Gastrocnemius medialis (tissue), 4 donors: ENCODE measurements around the gene TAT.

ENCODE experiments used
- POLR2A ChIP-seq, 2 donors: fragments of 450-650 bp; IDR thresholded peaks; one replicate each; pipeline ENCODE4 v1.6.1; 2017; ENCODE audit warnings: antibody characterized with exemption in 2 of 2, mild to moderate bottlenecking in 2 of 2, moderate library complexity in 2 of 2
- TF ChIP-seq, protein P1 (sequence below), 5 experiments: fragments of 450-650 bp in 3 of 5; fragments of 200-600 bp in 2 of 5; sonication (generic) in 2 of 5; IDR thresholded peaks in 4 of 5; conservative IDR thresholded peaks in 1 of 5; 1 replicate in 4 of 5; 2 replicates in 1 of 5; pipeline ENCODE4 v1.5.1; 2016 to 2019; ENCODE audit warnings: antibody characterized with exemption in 5 of 5, mild to moderate bottlenecking in 3 of 5, moderate library complexity in 3 of 5

DNA sequence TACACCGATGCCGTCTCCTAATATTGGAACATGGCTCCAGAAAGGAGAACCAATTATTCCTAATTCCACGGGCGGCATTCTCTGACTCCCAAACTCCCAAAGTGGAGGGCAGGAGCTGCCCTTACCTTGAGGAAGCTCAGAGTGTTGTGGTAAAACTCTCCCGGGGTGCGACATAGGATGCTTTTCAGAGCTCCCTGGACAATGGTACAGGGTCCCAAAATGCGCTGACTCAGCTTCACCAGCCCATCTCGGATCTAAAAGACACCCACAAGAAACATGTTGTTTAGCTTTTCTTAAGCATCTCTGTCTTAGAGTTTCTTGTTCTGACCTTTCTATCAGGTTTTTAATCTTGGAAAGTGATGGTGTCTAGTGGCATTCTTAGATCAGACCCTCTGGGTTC is 6.7 kb downstream of the TAT start:
- TF ChIP-seq, protein P1, sequence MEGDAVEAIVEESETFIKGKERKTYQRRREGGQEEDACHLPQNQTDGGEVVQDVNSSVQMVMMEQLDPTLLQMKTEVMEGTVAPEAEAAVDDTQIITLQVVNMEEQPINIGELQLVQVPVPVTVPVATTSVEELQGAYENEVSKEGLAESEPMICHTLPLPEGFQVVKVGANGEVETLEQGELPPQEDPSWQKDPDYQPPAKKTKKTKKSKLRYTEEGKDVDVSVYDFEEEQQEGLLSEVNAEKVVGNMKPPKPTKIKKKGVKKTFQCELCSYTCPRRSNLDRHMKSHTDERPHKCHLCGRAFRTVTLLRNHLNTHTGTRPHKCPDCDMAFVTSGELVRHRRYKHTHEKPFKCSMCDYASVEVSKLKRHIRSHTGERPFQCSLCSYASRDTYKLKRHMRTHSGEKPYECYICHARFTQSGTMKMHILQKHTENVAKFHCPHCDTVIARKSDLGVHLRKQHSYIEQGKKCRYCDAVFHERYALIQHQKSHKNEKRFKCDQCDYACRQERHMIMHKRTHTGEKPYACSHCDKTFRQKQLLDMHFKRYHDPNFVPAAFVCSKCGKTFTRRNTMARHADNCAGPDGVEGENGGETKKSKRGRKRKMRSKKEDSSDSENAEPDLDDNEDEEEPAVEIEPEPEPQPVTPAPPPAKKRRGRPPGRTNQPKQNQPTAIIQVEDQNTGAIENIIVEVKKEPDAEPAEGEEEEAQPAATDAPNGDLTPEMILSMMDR (IDR thresholded peaks at IDR 0.05 in 4 of 5, conservative IDR thresholded peaks at IDR 0.05 in 1 of 5) = no peak
- TF ChIP-seq POLR2A (IDR thresholded peaks at IDR 0.05) = no peak
